ENCODE measurements around the gene NPL.

The NPL gene

GRCh38 chr1:182823220-182823619, 33.6 kb downstream of the NPL start:
- no peak for DNase-seq

DNA sequence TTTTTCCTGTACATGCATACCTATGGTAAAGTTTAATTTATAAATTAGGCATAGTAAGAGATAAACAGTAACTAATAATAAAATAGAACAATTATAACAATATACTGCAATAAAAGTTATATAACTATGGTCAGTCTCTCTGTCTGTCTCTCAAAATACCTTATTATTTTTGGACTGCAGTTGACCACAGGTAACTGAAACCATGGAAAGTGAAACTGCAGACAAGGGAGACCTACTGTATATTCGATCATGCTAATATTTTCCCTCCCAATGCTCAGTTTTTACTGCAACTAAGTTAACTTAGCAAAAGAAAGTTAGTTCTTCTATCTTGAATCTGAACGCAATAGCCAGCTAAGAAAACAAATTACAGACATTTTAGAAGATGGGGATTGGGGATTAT, 37.3 kb downstream of the NPL start:
- DNase-seq, result no peak

- no peak for DNase-seq
Observed at GRCh38 chr1:182829285-182829932, 39.8 kb downstream of the NPL start.

DNA sequence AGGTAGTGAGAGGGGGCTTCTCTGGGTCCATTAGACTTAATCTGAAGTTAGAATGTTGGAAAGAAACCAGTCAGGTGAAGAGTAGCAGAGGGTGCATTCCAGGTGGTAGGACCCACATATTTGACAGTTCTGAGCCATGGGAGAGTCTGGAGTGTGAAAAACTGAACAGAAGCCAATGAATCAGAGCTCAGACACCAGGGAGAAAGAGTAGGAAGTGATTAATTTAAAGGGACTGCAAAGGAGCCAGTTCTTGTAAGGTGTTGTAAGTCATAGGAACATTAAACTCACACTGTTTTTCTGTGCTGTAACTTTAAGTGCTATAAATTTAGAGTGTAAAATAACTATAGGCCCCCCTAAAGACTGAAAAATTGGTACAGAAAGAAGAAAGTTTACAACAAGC, 43.7 kb downstream of the NPL start:
- no peak for DNase-seq

DNA sequence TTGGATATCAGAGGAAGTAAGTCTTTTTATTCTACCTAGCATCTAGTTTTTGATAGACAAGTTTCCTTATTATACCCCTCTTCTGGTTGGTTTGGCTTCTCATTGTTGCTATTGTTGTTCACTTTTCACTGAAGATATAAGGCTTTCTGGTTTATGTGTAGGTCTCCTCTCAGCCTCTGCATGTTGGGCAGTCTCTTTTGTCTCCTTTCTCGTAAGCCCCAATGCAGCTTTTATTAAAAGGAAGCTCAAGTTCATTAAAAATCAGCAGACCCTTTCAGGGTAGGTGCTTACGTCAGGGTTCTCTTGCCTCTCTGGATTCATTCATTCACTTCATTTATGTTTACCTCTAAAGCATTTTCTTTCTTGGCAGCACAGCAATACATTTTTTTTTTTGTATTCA, 44.8 kb downstream of the NPL start:
- no peak for DNase-seq

DNA sequence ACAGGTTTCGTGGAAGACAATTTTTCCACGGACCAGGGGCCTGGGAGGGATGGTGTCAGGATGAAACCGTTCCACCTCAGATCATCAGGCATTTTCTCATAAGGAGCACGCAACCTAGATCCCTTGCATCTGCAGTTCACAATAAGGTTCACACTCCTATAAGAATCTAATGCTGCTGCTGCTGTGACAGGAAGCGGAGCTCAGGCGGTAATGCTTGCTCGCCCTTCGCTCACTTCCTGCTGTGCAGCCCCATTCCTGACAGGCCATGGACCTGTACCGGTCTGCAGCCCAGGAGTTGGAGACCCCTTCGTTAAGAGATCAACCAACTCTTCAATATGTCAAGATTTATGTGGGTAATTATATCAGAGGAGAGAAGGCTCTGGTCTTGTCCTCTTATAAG, 46.2 kb downstream of the NPL start:
- DNase-seq, result no peak

- DNase-seq, result peak; percentile 91
Observed at GRCh38 chr1:182839209-182840066, 49.9 kb downstream of the NPL start, which contains the start of gene DHX9. TSS of gene DHX9 (plus strand) at chr1:182839347. CDS start at chr1:182842567, 3,220 bp downstream.

GRCh38 chr1:182841368-182841988, 51.9 kb downstream of the NPL start:
- no peak for DNase-seq

DNA sequence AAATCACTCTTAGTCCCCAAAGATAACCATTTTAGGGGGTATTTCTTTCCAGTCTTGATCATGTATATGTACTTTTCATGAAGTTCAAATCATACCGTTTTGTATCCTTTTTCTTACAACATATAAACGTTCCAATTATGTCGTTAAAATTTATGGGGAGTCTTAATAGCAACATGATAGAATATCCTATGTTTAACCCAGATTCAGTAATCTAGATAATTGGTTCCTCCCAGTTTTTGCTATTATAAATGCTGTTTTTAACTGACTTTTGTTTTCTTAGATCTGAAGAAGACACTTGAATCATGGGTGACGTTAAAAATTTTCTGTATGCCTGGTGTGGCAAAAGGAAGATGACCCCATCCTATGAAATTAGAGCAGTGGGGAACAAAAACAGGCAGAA, 52.7 kb downstream of the NPL start:
- no peak for DNase-seq

DNA sequence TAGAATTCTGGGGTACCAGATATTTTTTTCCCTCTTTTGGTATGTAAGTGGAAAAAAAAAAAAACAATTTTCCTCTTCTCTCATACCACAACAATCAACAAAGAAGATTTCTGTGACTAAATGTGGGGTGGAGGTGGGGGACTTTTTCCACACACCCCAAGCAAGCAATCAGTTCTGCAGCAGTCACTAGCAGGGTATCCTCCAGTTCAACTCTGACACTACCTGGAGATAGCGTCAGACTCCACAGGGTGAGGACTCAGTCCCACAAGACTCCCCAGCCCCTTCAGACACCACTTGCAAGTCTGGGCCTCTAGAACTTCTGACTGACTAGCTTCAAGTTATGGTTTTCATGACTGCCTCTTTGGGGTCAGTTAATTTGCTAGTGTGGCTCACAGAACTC, 55.8 kb downstream of the NPL start:
- DNase-seq, result no peak

DNA sequence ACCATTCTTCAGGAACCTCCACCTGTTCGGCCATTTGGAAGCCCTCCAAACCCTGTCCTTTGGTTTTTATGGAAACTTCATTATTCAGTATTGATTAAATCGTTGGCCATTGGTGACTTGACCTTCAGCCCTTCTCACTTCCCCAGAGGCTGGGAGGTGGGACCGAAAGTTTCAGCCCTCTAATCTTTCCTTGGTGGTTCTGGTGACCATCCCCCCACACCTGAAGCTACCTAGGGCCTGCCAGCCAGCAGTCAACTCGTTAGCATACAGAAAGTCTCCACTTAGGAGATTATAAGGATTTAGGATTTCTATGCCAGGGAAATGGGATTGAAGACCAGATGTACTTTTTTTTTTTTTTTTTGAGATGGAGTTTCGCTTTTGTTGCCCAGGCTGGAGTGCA, 56.3 kb downstream of the NPL start:
- DNase-seq, result no peak

DNA sequence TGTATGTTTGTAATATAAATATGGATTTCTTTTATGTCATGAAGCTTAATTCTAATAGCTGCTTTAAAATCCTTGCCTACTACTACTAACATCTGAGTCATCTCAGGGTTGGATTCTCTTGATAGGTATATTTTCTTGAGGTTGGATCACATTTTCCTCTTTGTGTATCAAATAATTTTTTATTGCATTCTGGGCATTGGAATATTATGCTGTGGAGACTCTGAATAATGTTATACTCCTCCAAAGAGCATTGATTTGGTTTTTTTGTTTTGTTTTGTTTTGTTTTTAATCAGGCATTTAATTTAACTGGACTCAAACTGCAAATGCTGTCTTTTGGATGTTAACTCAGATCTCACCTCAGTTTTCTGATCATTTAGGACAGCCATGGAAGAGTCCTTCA, 57.5 kb downstream of the NPL start:
- no peak for DNase-seq

DNA sequence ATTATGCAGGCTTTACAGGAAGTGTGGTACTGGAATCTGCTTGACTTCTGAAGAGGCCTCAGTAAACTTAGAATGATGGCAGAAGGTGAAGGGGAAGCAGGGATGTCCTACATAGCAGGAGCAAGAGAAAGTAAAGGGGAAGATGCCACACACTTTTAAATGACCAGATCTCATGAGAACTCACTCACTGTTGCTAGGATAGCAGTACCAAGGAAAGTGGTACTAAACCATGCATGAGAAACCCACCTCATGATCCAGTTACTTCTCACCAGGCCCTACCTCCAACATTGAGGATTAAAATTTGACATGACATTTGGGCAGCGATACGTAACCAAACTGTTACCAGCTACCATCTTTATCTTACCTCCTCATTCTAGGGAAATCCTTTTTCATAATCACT, 59.2 kb downstream of the NPL start:
- DNase-seq, result no peak

DNA sequence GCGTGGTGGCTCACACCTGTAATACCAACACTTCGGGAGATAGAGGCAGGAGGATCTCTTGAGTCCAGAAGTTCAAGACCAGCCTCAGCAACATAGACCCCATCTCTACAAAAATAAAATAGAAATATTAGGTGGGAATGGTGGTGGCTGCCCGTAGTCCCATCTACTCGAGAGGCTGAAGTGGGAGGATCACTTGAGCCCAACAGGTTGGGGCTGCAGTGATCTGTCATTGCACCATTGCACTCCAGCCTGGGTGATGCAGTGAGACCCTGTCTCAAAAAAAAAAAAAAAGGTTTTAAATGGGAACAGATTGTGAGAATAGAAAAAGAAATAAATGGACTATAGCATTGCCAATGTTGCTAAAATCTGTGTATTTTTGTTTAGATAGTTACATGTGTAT, 60.7 kb downstream of the NPL start:
- no peak for DNase-seq

- no peak for DNase-seq
Observed at GRCh38 chr1:182851825-182852224, 62.3 kb downstream of the NPL start.

DNA sequence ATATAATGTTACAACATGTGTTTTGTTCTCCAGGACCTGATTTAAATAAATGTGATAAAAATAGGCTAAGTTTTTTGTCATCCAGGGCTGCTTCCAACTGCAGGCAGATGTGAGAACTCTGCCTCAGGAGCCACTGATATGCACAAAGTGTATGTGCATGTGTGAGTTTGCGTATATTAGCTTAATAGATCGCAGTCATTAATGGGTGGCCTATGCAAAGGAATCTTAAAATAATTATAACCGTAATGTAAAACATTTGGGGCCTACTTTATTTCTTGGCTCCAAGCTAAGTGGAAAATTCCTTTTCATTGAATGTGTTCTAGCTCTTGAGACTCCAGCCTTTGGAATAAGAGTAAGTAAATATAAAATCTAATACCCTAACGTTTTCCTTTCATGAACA, 66.3 kb downstream of the NPL start:
- DNase-seq, result no peak

- DNase-seq, result no peak
Observed at GRCh38 chr1:182857212-182857611, 67.6 kb downstream of the NPL start.

GRCh38 chr1:182860658-182861057, 71.1 kb downstream of the NPL start:
- no peak for DNase-seq

DNA sequence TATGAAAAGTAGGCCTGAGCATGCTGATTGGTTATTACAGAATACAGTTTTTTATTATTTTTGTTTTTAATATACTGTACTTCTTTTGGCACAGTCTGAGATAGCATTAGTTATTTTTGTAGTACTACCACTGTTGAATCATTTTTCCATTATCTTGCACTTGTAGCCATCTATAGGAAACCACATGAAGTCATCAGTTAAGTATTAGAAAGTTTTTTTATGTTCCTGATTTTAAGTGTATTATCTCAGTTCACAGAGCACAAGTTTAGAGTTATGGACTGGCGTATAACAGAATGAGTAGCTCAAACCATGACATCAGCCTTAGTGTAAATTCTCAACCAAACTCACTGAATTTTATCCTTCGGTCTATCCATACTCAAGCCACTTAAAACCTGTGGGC, 72.4 kb downstream of the NPL start:
- DNase-seq, result no peak

- DNase-seq, result no peak
Observed at GRCh38 chr1:182862827-182863226, 73.3 kb downstream of the NPL start.

GRCh38 chr1:182863940-182864339, 74.4 kb downstream of the NPL start:
- no peak for DNase-seq

GRCh38 chr1:182867861-182868260, 78.3 kb downstream of the NPL start:
- DNase-seq, result no peak

- DNase-seq, result no peak
Observed at GRCh38 chr1:182869241-182869666, 79.7 kb downstream of the NPL start.

DNA sequence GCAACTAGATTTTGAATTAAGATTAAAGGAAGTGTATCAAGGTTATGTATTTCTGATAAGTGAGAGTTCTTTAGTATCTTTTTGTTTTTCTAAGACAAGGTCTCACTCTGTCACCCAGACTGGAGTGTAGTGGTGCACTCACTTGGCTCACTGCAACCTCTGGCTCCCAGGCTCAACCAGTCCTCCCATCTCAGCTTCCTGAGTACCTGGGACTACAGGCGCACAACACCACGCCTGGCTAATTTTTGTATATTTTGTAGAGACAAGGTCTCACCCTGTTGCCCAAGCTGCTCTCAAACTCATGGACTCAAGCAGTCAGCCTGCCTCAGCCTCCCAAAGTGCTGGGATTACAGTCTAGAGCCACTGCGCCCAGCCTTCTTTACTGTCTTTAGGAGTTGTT, 83.3 kb downstream of the NPL start:
- no peak for DNase-seq

Measured in T1000 (cell line).